H9 (cell line): ENCODE data around the gene NIPAL1. TPM values are rescaled to one million over a fixed set of nuclear protein-coding genes. Genes with fewer than 3 reads are reported as not detected.

ENCODE experiments used
- DNase-seq: peaks from one replicate; pipeline ENCODE4 v3.0.0-alpha.2; 2017
- H2AFZ ChIP-seq: one replicate; pipeline ENCODE4 v1.6.1; 2013; ENCODE audit warnings: mild to moderate bottlenecking, low read length, control low read depth, moderate library complexity
- H2AK5ac ChIP-seq: 2 replicates; pipeline ENCODE4 v1.6.1; 2013; ENCODE audit warnings: low read length, control low read depth, mixed read lengths; ENCODE audit not compliant: insufficient read length
- H2BK120ac ChIP-seq: one replicate; pipeline ENCODE4 v1.6.1; 2013; ENCODE audit warnings: low read depth, mild to moderate bottlenecking, low read length, control low read depth, inconsistent platforms; ENCODE audit not compliant: poor library complexity, severe bottlenecking
- H2BK12ac ChIP-seq: 2 replicates; pipeline ENCODE4 v1.6.1; 2013; ENCODE audit warnings: low read length, control low read depth, mixed read lengths, low read depth; ENCODE audit not compliant: insufficient read length
- H2BK15ac ChIP-seq: 2 replicates; pipeline ENCODE4 v1.6.1; 2013; ENCODE audit warnings: low read depth, low read length, control low read depth
- H2BK20ac ChIP-seq: one replicate; pipeline ENCODE4 v1.6.1; 2013; ENCODE audit warnings: low read depth, mild to moderate bottlenecking, low read length, control low read depth, inconsistent platforms; ENCODE audit not compliant: poor library complexity, severe bottlenecking
- H2BK5ac ChIP-seq: 2 replicates; pipeline ENCODE4 v1.6.1; 2013; ENCODE audit warnings: low read length, control low read depth, mixed read lengths; ENCODE audit not compliant: insufficient read length
- H3K14ac ChIP-seq: 2 replicates; pipeline ENCODE4 v1.6.1; 2013; ENCODE audit warnings: low read length, control low read depth; ENCODE audit not compliant: insufficient read depth
- H3K18ac ChIP-seq: 2 replicates; pipeline ENCODE4 v1.6.1; 2013; ENCODE audit warnings: low read depth, mild to moderate bottlenecking, mixed read lengths, low read length, control low read depth; ENCODE audit not compliant: insufficient read length
- H3K23ac ChIP-seq: 2 replicates; pipeline ENCODE4 v1.6.1; 2013; ENCODE audit warnings: low read length, control low read depth, mixed read lengths, low read depth; ENCODE audit not compliant: insufficient read length
- H3K23me2 ChIP-seq: 2 replicates; pipeline ENCODE4 v1.6.1; 2013; ENCODE audit warnings: low read depth, mild to moderate bottlenecking, mixed read lengths, low read length, control low read depth; ENCODE audit not compliant: insufficient read length, poor library complexity, severe bottlenecking
- H3K27ac ChIP-seq: 2 replicates; pipeline ENCODE4 v1.5.1; 2013; ENCODE audit warnings: low read length, control low read depth, mixed read lengths, low read depth; ENCODE audit not compliant: insufficient read length
- H3K27me3 ChIP-seq: 2 replicates; pipeline ENCODE4 v1.6.1; 2013; ENCODE audit warnings: low read length, control low read depth, inconsistent platforms; ENCODE audit not compliant: insufficient read depth
- H3K4ac ChIP-seq: 2 replicates; pipeline ENCODE4 v1.6.1; 2013; ENCODE audit warnings: low read depth, mild to moderate bottlenecking, control low read depth, inconsistent platforms, low read length, moderate library complexity
- H3K4me1 ChIP-seq: 2 replicates; pipeline ENCODE4 v1.6.1; 2013; ENCODE audit warnings: low read length, control low read depth, inconsistent platforms; ENCODE audit not compliant: insufficient read depth
- H3K4me2 ChIP-seq: 2 replicates; pipeline ENCODE4 v1.6.1; 2013; ENCODE audit warnings: low read length, control low read depth, mixed read lengths; ENCODE audit not compliant: insufficient read length, insufficient read depth
- H3K56ac ChIP-seq: 2 replicates; pipeline ENCODE4 v1.6.1; 2013; ENCODE audit warnings: low read depth, mild to moderate bottlenecking, mixed read lengths, low read length, control low read depth; ENCODE audit not compliant: insufficient read length
- H3K79me1 ChIP-seq: 2 replicates; pipeline ENCODE4 v1.6.1; 2013; ENCODE audit warnings: low read depth, mild to moderate bottlenecking, moderate library complexity, low read length, control low read depth, inconsistent platforms; ENCODE audit not compliant: insufficient read depth, poor library complexity, severe bottlenecking
- H3K79me2 ChIP-seq: 2 replicates; pipeline ENCODE4 v1.6.1; 2013; ENCODE audit warnings: low read length, control low read depth, inconsistent platforms; ENCODE audit not compliant: insufficient read depth
- H3K9ac ChIP-seq: 2 replicates; pipeline ENCODE4 v1.6.1; 2013; ENCODE audit warnings: low read length, control low read depth, mixed read lengths; ENCODE audit not compliant: insufficient read length; ENCODE audit errors: extremely low read depth
- H3K9me3 ChIP-seq: one replicate; pipeline ENCODE4 v1.6.1; 2013; ENCODE audit warnings: low read depth, low read length, inconsistent platforms; ENCODE audit not compliant: control insufficient read depth
- H3T11ph ChIP-seq: one replicate; pipeline ENCODE4 v1.6.1; 2013; ENCODE audit warnings: mild to moderate bottlenecking, low read length, control low read depth, inconsistent platforms
- H4K20me1 ChIP-seq: one replicate; pipeline ENCODE4 v1.6.1; 2013; ENCODE audit not compliant: control insufficient read depth, insufficient read length, insufficient read depth
- H4K5ac ChIP-seq: 2 replicates; pipeline ENCODE4 v1.6.1; 2013; ENCODE audit warnings: low read depth, mild to moderate bottlenecking, mixed read lengths, low read length, control low read depth; ENCODE audit not compliant: insufficient read length
- H4K8ac ChIP-seq: replicated peaks from 2 replicates; pipeline ENCODE4 v1.6.1; 2013; ENCODE audit warnings: low read length, control low read depth, mixed read lengths, low read depth; ENCODE audit not compliant: insufficient read length
- H4K91ac ChIP-seq: 2 replicates; pipeline ENCODE4 v1.6.1; 2013; ENCODE audit warnings: low read depth, mild to moderate bottlenecking, moderate library complexity, mixed read lengths, low read length, control low read depth; ENCODE audit not compliant: insufficient read length
- H3K27ac Mint-ChIP-seq, 3 experiments: 2 replicates in 2 of 3; 3 replicates in 1 of 3; pipeline ENCODE4 v1.8.0; 2020 to 2021; ENCODE audit warnings: mixed read lengths in 3 of 3, mild to moderate bottlenecking in 1 of 3, moderate library complexity in 1 of 3
- H3K27me3 Mint-ChIP-seq: 2 replicates; pipeline ENCODE4 v1.8.0; 2021; ENCODE audit warnings: low read depth, mild to moderate bottlenecking, moderate library complexity, mixed read lengths
- H3K36me3 Mint-ChIP-seq, 3 experiments: 2 replicates in 2 of 3; 3 replicates in 1 of 3; pipeline ENCODE4 v1.8.0; 2020 to 2021; ENCODE audit warnings: low read depth in 3 of 3, mixed read lengths in 3 of 3; ENCODE audit not compliant: insufficient read depth in 1 of 3
- H3K4me1 Mint-ChIP-seq, 2 experiments: 2 replicates each; pipeline ENCODE4 v1.8.0; 2020; ENCODE audit warnings: mixed read lengths in 2 of 2
- H3K4me3 Mint-ChIP-seq, 2 experiments: 2 replicates in 1 of 2; 3 replicates in 1 of 2; pipeline ENCODE4 v1.8.0; 2020 to 2021; ENCODE audit warnings: mild to moderate bottlenecking in 2 of 2, mixed read lengths in 2 of 2, moderate library complexity in 1 of 2
- H3K9me3 Mint-ChIP-seq, 2 experiments: 2 replicates in 1 of 2; 3 replicates in 1 of 2; pipeline ENCODE4 v1.8.0; 2020; ENCODE audit warnings: mild to moderate bottlenecking in 2 of 2, mixed read lengths in 2 of 2, moderate library complexity in 1 of 2
- CTCF ChIP-seq: fragments of 200-600 bp; sonication (generic); conservative IDR thresholded peaks from 3 replicates; pipeline ENCODE4 v1.8.0; 2021; ENCODE audit warnings: antibody characterized with exemption, mild to moderate bottlenecking
- WGBS: extraction: QIAGEN DNeasy Blood & Tissue Kit; methylation state at CpG from one replicate; pipeline ENCODE4 v1.1.7; 2013; ENCODE audit warnings: missing lambda C conversion rate, low lambda C conversion rate, mixed read lengths; ENCODE audit not compliant: insufficient read length; ENCODE audit errors: extremely low coverage; 5-methylcytosine and 5-hydroxymethylcytosine counted together
- total RNA-seq: library from RNA; stranded (reverse); gene quantifications from 2 replicates; pipeline ENCODE4 v1.2.1, GENCODE V29; 2021

The NIPAL1 gene
- total RNA-seq, 1 experiment from 2014 or later = 16.9 TPM

GRCh38 chr4:48002267-48002666 lies 14.3 kb upstream of the NIPAL1 start:
- H2BK20ac ChIP-seq = no peak overlapping the region
- H3K36me3 Mint-ChIP-seq = peaks cover 37 to 53% (median 37%) of the 10 kb centered on the region in 3 experiments
- DNase-seq = no peak
- no peak overlapping the region for H3K4ac ChIP-seq
- no CpG with 5 or more reads among the region's 1 CpG for WGBS
- H3K4me2 ChIP-seq = no peak overlapping the region
- H4K20me1 ChIP-seq = no peaks in the 10 kb centered on the region
- TF ChIP-seq CTCF = no peak
- no peak overlapping the region for H2BK120ac ChIP-seq
- no peak overlapping the region for H3K27ac ChIP-seq
- H2BK15ac ChIP-seq = no peak overlapping the region
- no peak overlapping the region for H4K8ac ChIP-seq
- no peak overlapping the region; a peak in 1 of 7 replicates for H3K27ac Mint-ChIP-seq
- no peak overlapping the region for H2AFZ ChIP-seq
- no peak overlapping the region for H3K18ac ChIP-seq
- no peak overlapping the region for H2AK5ac ChIP-seq
- peaks cover 3% of the 10 kb centered on the region; the same call in 1 of the 2 replicates for H3K27me3 Mint-ChIP-seq
- no peak overlapping the region for H3K4me3 Mint-ChIP-seq
- no peak overlapping the region for H2BK12ac ChIP-seq
- H3K9me3 Mint-ChIP-seq = peaks cover 61% of the 10 kb centered on the region in 2 experiments
- no peaks in the 10 kb centered on the region for H3K4me1 ChIP-seq
- H3K9ac ChIP-seq = no peak overlapping the region
- no peak overlapping the region for H3T11ph ChIP-seq
- H3K14ac ChIP-seq = no peak overlapping the region
- no peaks in the 10 kb centered on the region for H3K79me2 ChIP-seq
- H3K9me3 ChIP-seq = peaks cover 11% of the 10 kb centered on the region
- no peak overlapping the region for H4K5ac ChIP-seq
- H3K23me2 ChIP-seq = no peaks in the 10 kb centered on the region
- no peaks in the 10 kb centered on the region for H3K27me3 ChIP-seq
- H3K4me1 Mint-ChIP-seq = no peaks in the 10 kb centered on the region
- no peak overlapping the region for H3K23ac ChIP-seq
- H3K56ac ChIP-seq = no peak overlapping the region
- H2BK5ac ChIP-seq = no peak overlapping the region
- H4K91ac ChIP-seq = no peak overlapping the region
- no peaks in the 10 kb centered on the region for H3K79me1 ChIP-seq
